Fibroblast of lung (primary cell): Measurements from ENCODE around the gene ATP13A5. TPM values are rescaled to one million over a fixed set of nuclear protein-coding genes. Genes with fewer than 3 reads are reported as not detected.

ENCODE experiments used
- DNase-seq, 2 donors: peaks; one replicate each; pipeline versions ENCODE4 v3.0.0 to v3.0.0-alpha.2; 2010; ENCODE audit warnings: low read depth in 2 of 2
- H2AFZ ChIP-seq: 2 replicates; pipeline ENCODE4 v1.5.1; 2012; ENCODE audit warnings: low read length, control low read depth, inconsistent platforms
- H3K27ac ChIP-seq: 2 replicates; pipeline ENCODE4 v1.5.1; 2011; ENCODE audit warnings: low read length, control low read depth; ENCODE audit not compliant: insufficient read depth
- H3K27me3 ChIP-seq: 2 replicates; pipeline ENCODE4 v1.5.1; 2011; ENCODE audit warnings: mild to moderate bottlenecking, low read length; ENCODE audit not compliant: control insufficient read depth, insufficient read depth
- H3K36me3 ChIP-seq: 2 replicates; pipeline ENCODE4 v1.5.1; 2011; ENCODE audit warnings: low read length; ENCODE audit not compliant: control insufficient read depth, insufficient read depth
- H3K4me1 ChIP-seq: 2 replicates; pipeline ENCODE4 v1.5.1; 2011; ENCODE audit warnings: low read length; ENCODE audit not compliant: control insufficient read depth, insufficient read depth; ENCODE audit errors: extremely low read depth
- H3K4me2 ChIP-seq: 2 replicates; pipeline ENCODE4 v1.5.1; 2011; ENCODE audit warnings: low read length, control low read depth; ENCODE audit not compliant: insufficient read depth; ENCODE audit errors: extremely low read depth
- H3K4me3 ChIP-seq, 4 experiments: fragments of 200-600 bp in 1 of 4; sonication (generic) in 1 of 4; replicated peaks in 1 of 4; 2 replicates each; pipeline ENCODE4 v1.5.1; 2011 to 2016; ENCODE audit warnings: low read length in 4 of 4, low read depth in 3 of 4, mild to moderate bottlenecking in 3 of 4, control low read depth in 2 of 4, inconsistent platforms in 1 of 4, mixed read lengths in 1 of 4; ENCODE audit not compliant: insufficient read depth in 1 of 4; ENCODE audit errors: control extremely low read depth in 1 of 4
- H3K79me2 ChIP-seq: 2 replicates; pipeline ENCODE4 v1.5.1; 2012; ENCODE audit warnings: mild to moderate bottlenecking, low read length, inconsistent platforms; ENCODE audit not compliant: control insufficient read depth, insufficient read depth
- H3K9ac ChIP-seq: 2 replicates; pipeline ENCODE4 v1.5.1; 2011; ENCODE audit warnings: mild to moderate bottlenecking, low read length, control low read depth; ENCODE audit not compliant: insufficient read depth
- H3K9me3 ChIP-seq: 2 replicates; pipeline ENCODE4 v1.5.1; 2012; ENCODE audit warnings: low read depth, low read length; ENCODE audit not compliant: control insufficient read depth, insufficient read depth
- H4K20me1 ChIP-seq: 2 replicates; pipeline ENCODE4 v1.5.1; 2011; ENCODE audit warnings: low read length; ENCODE audit not compliant: control insufficient read depth, insufficient read depth; ENCODE audit errors: extremely low read depth
- CTCF ChIP-seq, 2 donors: IDR thresholded peaks in 1 of 2; conservative IDR thresholded peaks in 1 of 2; 1 replicate in 1 of 2; 2 replicates in 1 of 2; pipeline ENCODE4 v1.5.1; 2011 to 2012; ENCODE audit warnings: low read length in 2 of 2, control low read depth in 1 of 2, inconsistent platforms in 1 of 2, low read depth in 1 of 2, mild to moderate bottlenecking in 1 of 2
- EZH2 ChIP-seq: IDR thresholded peaks from 2 replicates; pipeline ENCODE4 v1.5.1; 2012; ENCODE audit warnings: low read length, control low read depth, mild to moderate bottlenecking; ENCODE audit errors: missing control alignments
- polyA plus RNA-seq, 2 donors: library from polyadenylated mRNA; depleted of rRNA in 1 of 2; stranded (reverse) in 1 of 2; unstranded in 1 of 2; fragments of >200 nt; gene quantifications; 2 replicates each; pipeline ENCODE4 v1.2.1, GENCODE V29; 2011 to 2012; ENCODE audit warnings: missing spikeins in 1 of 2
- total RNA-seq: library from RNA; depleted of rRNA; stranded (reverse); fragments of >200 nt; gene quantifications from 2 replicates; pipeline ENCODE4 v1.2.1, GENCODE V29; 2014

ATP13A5 gene
- total and polyA plus RNA-seq, 2 donors (not counting 1 experiment from before 2014, with no cell fraction given): not detected

DNA sequence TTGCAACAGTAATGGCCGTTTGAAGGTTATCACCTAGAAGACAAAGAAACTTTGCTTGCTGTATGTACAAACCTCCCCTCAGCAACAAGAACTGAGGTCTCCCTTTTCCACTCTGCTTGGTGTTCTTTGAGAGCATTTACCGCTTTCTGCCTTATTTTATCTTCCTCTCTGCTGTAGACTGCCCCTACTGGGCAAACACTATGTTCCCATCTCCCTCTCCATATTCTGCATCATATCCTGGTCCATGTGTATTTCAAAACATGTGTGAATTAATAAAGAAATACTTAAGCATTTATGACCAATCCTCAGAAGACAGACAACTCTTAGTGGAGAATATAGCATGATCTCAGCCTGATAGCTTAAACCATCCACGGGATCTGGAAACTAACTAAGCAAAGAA lies 64.4 kb downstream of the ATP13A5 start:
- H3K27ac ChIP-seq: no peak overlapping the region
- no peak for DNase-seq
- no peaks in the 10 kb centered on the region for H3K27me3 ChIP-seq
- TF ChIP-seq CTCF (conservative IDR thresholded peaks at IDR 0.05 in 1 of 2, IDR thresholded peaks at IDR 0.05 in 1 of 2; ENCODE audit: low read depth in 1 of 2, low read length in 2 of 2) (no peak), EZH2 (no peak)
- no peaks in the 10 kb centered on the region for H3K9me3 ChIP-seq
- H3K4me2 ChIP-seq: no peak overlapping the region
- H3K36me3 ChIP-seq: no peaks in the 10 kb centered on the region
- H4K20me1 ChIP-seq: no peaks in the 10 kb centered on the region
- H3K9ac ChIP-seq: no peak overlapping the region
- no peaks in the 10 kb centered on the region for H3K79me2 ChIP-seq
- H3K4me1 ChIP-seq: no peaks in the 10 kb centered on the region
- no peak overlapping the region for H3K4me3 ChIP-seq
- H2AFZ ChIP-seq: no peak overlapping the region

DNA sequence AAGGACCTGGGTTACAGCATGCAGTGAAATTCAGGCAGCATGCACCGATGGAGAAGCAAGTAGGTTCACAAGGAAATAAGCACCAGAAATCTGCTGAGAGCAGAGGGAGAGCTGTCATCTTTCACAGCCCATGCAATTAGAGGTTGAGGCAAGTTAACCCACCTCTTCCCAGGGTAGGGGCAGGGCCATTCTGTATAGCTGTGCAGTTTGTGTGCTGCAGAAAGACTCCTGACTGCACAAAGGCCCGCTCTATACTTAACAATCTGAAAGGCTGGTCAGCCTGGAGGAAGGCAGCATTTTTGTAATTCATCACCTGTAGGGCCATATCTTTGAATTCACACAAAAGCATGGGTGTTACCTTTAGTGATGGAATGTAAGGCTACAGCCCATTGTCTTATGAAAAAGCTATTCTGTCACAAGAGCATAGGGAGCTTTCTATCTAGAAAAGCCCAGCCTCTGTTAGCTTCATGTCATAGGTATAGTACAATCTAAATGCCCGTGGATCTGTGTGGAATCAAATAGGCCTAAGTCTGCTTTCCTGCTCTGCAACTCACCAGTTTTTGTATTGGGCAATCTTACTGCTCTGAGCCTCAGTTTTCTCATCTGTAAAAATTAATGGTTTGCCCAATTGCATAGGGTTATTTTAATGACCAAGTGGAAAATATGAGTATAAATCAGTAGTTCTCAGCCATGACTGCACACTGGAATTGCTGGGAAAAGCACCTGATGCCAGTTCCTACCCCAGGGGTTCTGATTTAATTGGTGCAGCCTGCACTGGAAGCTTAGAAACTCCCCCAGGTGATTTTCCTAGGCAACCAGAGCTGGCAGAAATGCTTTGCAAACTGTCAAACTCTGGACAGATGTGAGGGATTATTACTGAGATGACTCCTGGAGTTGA lies 65.2 kb downstream of the ATP13A5 start:
- H3K79me2 ChIP-seq: no peaks in the 10 kb centered on the region
- no peaks in the 10 kb centered on the region for H3K27me3 ChIP-seq
- no peak for TF ChIP-seq EZH2
- TF ChIP-seq CTCF (conservative IDR thresholded peaks at IDR 0.05 in 1 of 2, IDR thresholded peaks at IDR 0.05 in 1 of 2; ENCODE audit: low read depth in 1 of 2, low read length in 2 of 2): no peak
- no peak overlapping the region for H3K4me3 ChIP-seq
- H3K36me3 ChIP-seq: no peaks in the 10 kb centered on the region
- H3K9me3 ChIP-seq: no peaks in the 10 kb centered on the region
- no peak overlapping the region for H3K4me2 ChIP-seq
- no peak overlapping the region for H2AFZ ChIP-seq
- no peaks in the 10 kb centered on the region for H4K20me1 ChIP-seq
- H3K27ac ChIP-seq: no peak overlapping the region
- H3K9ac ChIP-seq: no peak overlapping the region
- no peak for DNase-seq
- no peaks in the 10 kb centered on the region for H3K4me1 ChIP-seq

GRCh38 chr3:193310914-193311723 lies 67.4 kb downstream of the ATP13A5 start:
- H3K27ac ChIP-seq: no peak overlapping the region
- H3K79me2 ChIP-seq: no peaks in the 10 kb centered on the region
- H2AFZ ChIP-seq: no peak overlapping the region
- no peak overlapping the region for H3K4me2 ChIP-seq
- H3K9me3 ChIP-seq: no peaks in the 10 kb centered on the region
- TF ChIP-seq CTCF (conservative IDR thresholded peaks at IDR 0.05 in 1 of 2, IDR thresholded peaks at IDR 0.05 in 1 of 2; ENCODE audit: low read depth in 1 of 2, low read length in 2 of 2) (no peak), EZH2 (no peak)
- no peaks in the 10 kb centered on the region for H3K4me1 ChIP-seq
- no peak overlapping the region for H3K4me3 ChIP-seq
- no peak overlapping the region for H3K9ac ChIP-seq
- no peaks in the 10 kb centered on the region for H3K27me3 ChIP-seq
- H4K20me1 ChIP-seq: no peaks in the 10 kb centered on the region
- no peak for DNase-seq
- H3K36me3 ChIP-seq: no peaks in the 10 kb centered on the region
